GM12872 (cell line): ENCODE data around the gene SORT1.

Experiments used
- TF ChIP-seq, protein P1 (sequence below): IDR thresholded peaks from 3 replicates; pipeline ENCODE4 v1.5.1; 2011; ENCODE audit warnings: low read depth, mild to moderate bottlenecking, low read length, moderate library complexity; ENCODE audit not compliant: insufficient read depth

Gene SORT1

GRCh38 chr1:109347511-109347910 lies 50.2 kb downstream of the SORT1 start:
- TF ChIP-seq, protein P1, sequence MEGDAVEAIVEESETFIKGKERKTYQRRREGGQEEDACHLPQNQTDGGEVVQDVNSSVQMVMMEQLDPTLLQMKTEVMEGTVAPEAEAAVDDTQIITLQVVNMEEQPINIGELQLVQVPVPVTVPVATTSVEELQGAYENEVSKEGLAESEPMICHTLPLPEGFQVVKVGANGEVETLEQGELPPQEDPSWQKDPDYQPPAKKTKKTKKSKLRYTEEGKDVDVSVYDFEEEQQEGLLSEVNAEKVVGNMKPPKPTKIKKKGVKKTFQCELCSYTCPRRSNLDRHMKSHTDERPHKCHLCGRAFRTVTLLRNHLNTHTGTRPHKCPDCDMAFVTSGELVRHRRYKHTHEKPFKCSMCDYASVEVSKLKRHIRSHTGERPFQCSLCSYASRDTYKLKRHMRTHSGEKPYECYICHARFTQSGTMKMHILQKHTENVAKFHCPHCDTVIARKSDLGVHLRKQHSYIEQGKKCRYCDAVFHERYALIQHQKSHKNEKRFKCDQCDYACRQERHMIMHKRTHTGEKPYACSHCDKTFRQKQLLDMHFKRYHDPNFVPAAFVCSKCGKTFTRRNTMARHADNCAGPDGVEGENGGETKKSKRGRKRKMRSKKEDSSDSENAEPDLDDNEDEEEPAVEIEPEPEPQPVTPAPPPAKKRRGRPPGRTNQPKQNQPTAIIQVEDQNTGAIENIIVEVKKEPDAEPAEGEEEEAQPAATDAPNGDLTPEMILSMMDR: no peak

GRCh38 chr1:109341944-109342930 lies 55.5 kb downstream of the SORT1 start:
- TF ChIP-seq, protein P1: no peak

GRCh38 chr1:109338608-109339007 lies 59.1 kb downstream of the SORT1 start:
- TF ChIP-seq, protein P1: no peak

DNA sequence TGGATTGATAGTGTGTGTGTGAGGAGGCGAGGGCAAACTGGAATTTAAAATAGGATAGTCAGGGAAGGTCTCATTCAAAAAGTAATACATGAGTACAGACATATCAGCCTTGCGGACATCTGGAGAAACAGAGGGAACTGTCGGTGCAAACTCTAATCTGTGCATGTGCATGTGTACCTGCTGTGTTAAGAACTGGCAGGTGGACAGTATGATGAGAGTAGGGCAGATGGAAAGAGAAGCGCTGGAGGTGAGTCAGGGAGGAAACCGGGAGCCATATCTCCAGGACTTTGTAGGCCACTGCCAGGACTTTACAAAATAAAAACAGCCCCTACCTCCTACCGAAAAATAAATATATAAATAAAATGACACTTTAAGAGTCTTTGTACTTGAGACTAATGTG lies 59.6 kb downstream of the SORT1 start:
- TF ChIP-seq, protein P1: no peak

GRCh38 chr1:109335091-109335490 lies 62.6 kb downstream of the SORT1 start:
- TF ChIP-seq, protein P1: no peak

- TF ChIP-seq, protein P1: no peak
Observed at GRCh38 chr1:109331113-109331512, 66.6 kb downstream of the SORT1 start.

DNA sequence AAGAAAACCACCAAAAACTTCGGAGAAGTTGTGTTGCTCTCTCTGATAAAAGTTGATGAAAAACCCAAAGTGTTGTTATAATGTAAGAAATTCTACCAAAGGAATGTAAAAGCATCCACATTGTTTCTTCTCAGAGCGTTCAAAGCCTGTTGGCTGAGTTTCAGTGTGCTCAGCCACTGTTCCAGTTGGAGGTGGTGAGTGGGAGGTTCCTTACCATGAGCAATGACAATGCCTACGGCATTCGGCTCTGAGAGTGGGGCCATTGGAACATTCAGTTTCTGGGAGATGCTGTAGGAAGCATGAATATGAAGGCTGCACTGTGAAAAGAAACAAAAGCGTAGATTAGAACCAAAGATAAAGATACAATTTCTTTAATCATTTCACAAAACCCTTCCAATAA lies 70.4 kb downstream of the SORT1 start:
- TF ChIP-seq, protein P1: no peak
